Neural crest cell (in vitro differentiated cells): ENCODE data around the gene UPF3B. TPM values are rescaled to one million over a fixed set of nuclear protein-coding genes. Genes with fewer than 3 reads are reported as not detected.
"Not testable (repeated sequence)": the region's sequence is repeated elsewhere in the genome, so short reads cannot be mapped to it uniquely, and the experiment has no call there.

Experiments
- DNase-seq: peaks from one replicate; pipeline ENCODE4 v3.0.0; 2021; ENCODE audit warnings: low read depth, mixed read lengths, low spot score
- H3K27ac Mint-ChIP-seq: one replicate; pipeline ENCODE4 v1.8.0; 2021; ENCODE audit warnings: mild to moderate bottlenecking, mixed read lengths; ENCODE audit not compliant: unreplicated experiment
- H3K27me3 Mint-ChIP-seq: 2 replicates; pipeline ENCODE4 v1.8.0; 2021; ENCODE audit warnings: low read depth, mild to moderate bottlenecking, mixed read lengths
- H3K36me3 Mint-ChIP-seq: 2 replicates; pipeline ENCODE4 v1.8.0; 2021; ENCODE audit warnings: low read depth, mild to moderate bottlenecking, mixed read lengths
- H3K4me1 Mint-ChIP-seq: 2 replicates; pipeline ENCODE4 v1.8.0; 2021; ENCODE audit warnings: mixed read lengths
- H3K4me3 Mint-ChIP-seq: one replicate; pipeline ENCODE4 v1.8.0; 2021; ENCODE audit warnings: mild to moderate bottlenecking, mixed read lengths
- H3K9me3 Mint-ChIP-seq: 2 replicates; pipeline ENCODE4 v1.8.0; 2021; ENCODE audit warnings: mixed read lengths
- CTCF ChIP-seq: fragments of 200-600 bp; sonication (generic); conservative IDR thresholded peaks from 2 replicates; pipeline ENCODE4 v1.5.0; 2021; ENCODE audit warnings: antibody characterized with exemption, mild to moderate bottlenecking
- total RNA-seq: library from RNA; stranded (reverse); gene quantifications from 2 replicates; pipeline ENCODE4 v1.2.1, GENCODE V29; 2021

Gene UPF3B
- total RNA-seq, 1 donor from 2014 or later = 20.1 TPM

DNA sequence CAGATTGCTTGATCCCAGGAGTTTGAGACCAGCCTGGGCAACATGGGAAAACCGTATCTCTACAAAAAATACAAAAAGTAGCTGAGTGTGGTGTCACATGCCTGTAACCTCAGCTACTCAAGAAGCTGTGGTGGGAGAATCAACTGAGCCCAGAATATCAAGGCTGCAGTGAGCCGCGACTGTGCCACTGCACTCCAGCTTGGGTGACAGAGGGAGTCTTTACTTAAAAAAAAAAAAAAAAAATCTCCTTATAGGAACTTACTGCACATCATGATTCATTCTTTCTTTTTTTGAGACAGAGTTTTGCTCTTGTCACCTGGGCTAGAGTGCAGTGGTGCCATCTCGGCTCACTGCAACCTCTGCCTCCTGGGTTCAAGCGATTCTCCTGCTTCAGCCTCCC lies 24.3 kb downstream of the UPF3B start:
- TF ChIP-seq CTCF = no peak
- no peak for DNase-seq
- Mint-ChIP-seq H3K4me1 (peaks cover 6% of the 10 kb centered on the region), H3K9me3 (peaks cover 4% of the 10 kb centered on the region), H3K36me3 (peaks cover 13% of the 10 kb centered on the region), H3K4me3 (no peak overlapping the region), H3K27me3 (no peaks in the 10 kb centered on the region), H3K27ac (no peak overlapping the region)

DNA sequence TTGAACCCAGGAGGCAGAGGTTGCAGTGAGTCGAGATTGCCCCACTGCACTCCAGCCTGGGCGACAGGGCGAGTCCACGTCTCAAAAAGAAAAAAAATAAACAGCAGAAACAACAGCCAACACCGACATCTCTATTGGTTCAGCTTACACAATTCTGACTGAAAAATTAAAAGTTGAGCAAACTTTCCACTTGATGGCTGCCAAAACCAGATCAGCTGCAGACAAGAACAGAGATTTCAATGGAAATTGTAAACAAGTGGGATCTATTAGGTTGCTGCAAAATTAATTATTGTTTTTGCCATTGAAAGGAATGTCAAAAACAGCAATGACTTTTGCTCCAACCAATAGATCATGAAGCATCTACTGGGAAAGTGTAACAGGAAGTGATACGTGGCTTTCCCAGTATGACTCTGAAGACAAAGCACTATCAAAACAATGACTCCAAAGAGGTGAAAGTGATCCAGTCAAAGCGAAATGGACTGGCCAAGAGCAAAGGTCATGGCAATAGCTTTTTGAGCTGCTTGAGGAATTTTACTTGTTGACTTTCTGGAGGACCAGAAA lies 26.3 kb downstream of the UPF3B start:
- H3K36me3 Mint-ChIP-seq = peaks cover 12% of the 10 kb centered on the region
- no peaks in the 10 kb centered on the region for H3K27me3 Mint-ChIP-seq
- no peak overlapping the region for H3K27ac Mint-ChIP-seq
- H3K4me1 Mint-ChIP-seq = peaks cover 6% of the 10 kb centered on the region
- no peak for TF ChIP-seq CTCF
- H3K9me3 Mint-ChIP-seq = peaks cover 4% of the 10 kb centered on the region
- DNase-seq = no peak
- no peak overlapping the region for H3K4me3 Mint-ChIP-seq

- H3K27me3 Mint-ChIP-seq, DNase-seq, H3K27ac Mint-ChIP-seq, H3K4me1 Mint-ChIP-seq, H3K36me3 Mint-ChIP-seq, H3K9me3 Mint-ChIP-seq, H3K4me3 Mint-ChIP-seq: not testable (repeated sequence)
Observed at GRCh38 chrX:119824221-119824620, 28.5 kb downstream of the UPF3B start.

DNA sequence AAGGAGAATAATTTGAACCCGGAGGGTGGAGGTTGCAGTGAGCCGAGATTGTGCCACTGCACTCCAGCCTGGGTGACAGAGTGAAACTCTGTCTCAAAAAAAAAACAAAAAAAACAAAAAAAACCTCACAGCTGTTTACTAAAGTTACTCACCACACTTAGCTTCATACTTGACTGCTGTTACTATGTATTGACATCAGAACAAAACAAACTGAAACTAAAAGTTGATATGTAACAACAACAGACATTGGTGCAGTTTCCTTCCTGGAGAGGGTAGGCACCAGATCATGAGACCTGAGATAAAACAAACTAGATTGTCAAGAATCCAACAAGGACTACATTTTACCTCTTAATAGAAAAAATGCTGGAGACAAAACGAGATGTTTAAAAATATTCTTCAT lies 31.1 kb downstream of the UPF3B start:
- H3K4me3 Mint-ChIP-seq, H3K36me3 Mint-ChIP-seq, DNase-seq, H3K27me3 Mint-ChIP-seq, H3K27ac Mint-ChIP-seq, H3K4me1 Mint-ChIP-seq, H3K9me3 Mint-ChIP-seq: not testable (repeated sequence)

DNA sequence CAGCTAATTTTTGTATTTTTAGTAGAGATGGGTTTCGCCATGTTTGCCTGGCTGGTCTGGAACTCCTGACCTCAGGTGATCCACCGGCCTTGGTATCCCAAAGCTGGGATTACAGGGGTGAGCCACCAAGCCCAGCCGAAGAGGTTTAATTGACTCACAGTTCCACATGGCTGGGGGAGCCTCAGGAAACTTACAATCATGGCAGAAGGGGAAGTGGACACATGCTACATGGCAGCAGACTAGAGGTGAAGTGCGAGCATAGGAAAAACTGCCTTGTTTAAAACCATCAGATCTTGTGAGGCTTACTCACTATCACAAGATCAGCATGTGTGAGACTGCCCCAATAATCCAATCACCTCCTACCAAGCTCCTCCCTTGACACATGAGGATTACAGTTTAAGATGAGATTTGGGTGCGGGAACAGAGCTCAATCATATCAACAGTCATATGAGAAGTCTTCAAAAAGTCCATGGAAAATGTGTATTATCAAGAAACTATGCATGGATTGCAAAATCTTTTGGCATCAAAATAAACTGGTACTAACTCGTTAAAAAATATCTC lies 35.6 kb downstream of the UPF3B start:
- no peak for DNase-seq
- peaks cover 4% of the 10 kb centered on the region for H3K36me3 Mint-ChIP-seq
- peaks cover 2% of the 10 kb centered on the region for H3K9me3 Mint-ChIP-seq
- H3K4me3 Mint-ChIP-seq = no peak overlapping the region
- H3K27ac Mint-ChIP-seq = no peak overlapping the region
- H3K4me1 Mint-ChIP-seq = no peaks in the 10 kb centered on the region
- TF ChIP-seq CTCF = no peak
- H3K27me3 Mint-ChIP-seq = no peaks in the 10 kb centered on the region

DNA sequence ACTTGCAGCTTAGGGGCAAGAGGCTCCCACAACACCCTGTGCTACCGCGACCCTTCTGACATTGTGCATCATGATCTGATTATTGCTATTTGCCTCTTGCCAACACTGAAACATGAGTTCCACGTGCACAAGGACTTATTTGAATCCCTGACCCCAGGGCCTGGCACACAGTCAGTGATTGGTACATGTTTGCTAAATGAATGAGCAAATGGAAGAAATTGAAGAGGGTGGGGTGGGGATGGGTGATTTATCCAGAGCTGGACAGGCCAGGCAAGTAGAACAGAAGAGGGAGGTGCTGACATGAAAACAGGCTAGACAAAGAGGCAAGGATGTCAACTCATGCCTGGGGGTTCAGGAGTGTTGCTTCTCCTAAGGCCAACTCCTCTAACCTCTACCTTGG lies 36.5 kb downstream of the UPF3B start:
- peaks cover 2% of the 10 kb centered on the region for H3K9me3 Mint-ChIP-seq
- H3K4me1 Mint-ChIP-seq = no peaks in the 10 kb centered on the region
- DNase-seq = no peak
- no peak overlapping the region for H3K4me3 Mint-ChIP-seq
- peaks cover 4% of the 10 kb centered on the region for H3K36me3 Mint-ChIP-seq
- no peak overlapping the region for H3K27ac Mint-ChIP-seq
- no peaks in the 10 kb centered on the region for H3K27me3 Mint-ChIP-seq
- TF ChIP-seq CTCF = no peak
